OCI-LY1 (cell line): ENCODE data around the gene HTR3B.

Experiments used
- H2AFZ ChIP-seq: fragments of 200-600 bp; sonication (generic), shearing (Covaris generic); 2 replicates; pipeline ENCODE4 v1.6.0; 2014; ENCODE audit warnings: antibody characterized with exemption, mild to moderate bottlenecking, low read length
- H3F3A ChIP-seq: fragments of 200-600 bp; sonication (generic), shearing (Covaris generic); 2 replicates; pipeline ENCODE4 v1.6.0; 2014; ENCODE audit warnings: mild to moderate bottlenecking, antibody characterized with exemption, low read length, moderate library complexity; ENCODE audit not compliant: insufficient read depth
- H3K27ac ChIP-seq: fragments of 200-600 bp; sonication (generic); 2 replicates; pipeline ENCODE4 v1.5.1; 2014; ENCODE audit warnings: low read length, mixed run types, mild to moderate bottlenecking, low read depth; ENCODE audit not compliant: poor library complexity, severe bottlenecking
- H3K27me3 ChIP-seq: fragments of 200-600 bp; sonication (generic); 2 replicates; pipeline ENCODE4 v1.6.0; 2014; ENCODE audit warnings: antibody characterized with exemption, mild to moderate bottlenecking, low read length, moderate library complexity; ENCODE audit not compliant: insufficient read depth
- H3K36me3 ChIP-seq: fragments of 200-600 bp; sonication (generic); 2 replicates; pipeline ENCODE4 v1.6.1; 2014; ENCODE audit warnings: mild to moderate bottlenecking, antibody characterized with exemption, low read length, moderate library complexity, mixed read lengths; ENCODE audit not compliant: insufficient read depth
- H3K4me1 ChIP-seq: fragments of 200-600 bp; sonication (generic); 2 replicates; pipeline ENCODE4 v1.5.1; 2014; ENCODE audit warnings: mild to moderate bottlenecking, low read length, moderate library complexity; ENCODE audit not compliant: insufficient read depth, severe bottlenecking
- H3K4me2 ChIP-seq: fragments of 200-600 bp; sonication (generic), shearing (Covaris generic); 2 replicates; pipeline ENCODE4 v1.6.1; 2014; ENCODE audit warnings: low read length
- H3K4me3 ChIP-seq: fragments of 200-600 bp; sonication (generic); 2 replicates; pipeline ENCODE4 v1.5.1; 2014; ENCODE audit warnings: low read length, low read depth, mild to moderate bottlenecking, mixed read lengths; ENCODE audit not compliant: poor library complexity, severe bottlenecking
- H3K79me2 ChIP-seq: fragments of 200-600 bp; shearing (Covaris generic); 2 replicates; pipeline ENCODE4 v1.6.1; 2016; ENCODE audit warnings: mixed run types, low read length, mixed read lengths; ENCODE audit not compliant: insufficient read depth
- H3K9ac ChIP-seq: fragments of 200-600 bp; sonication (generic), shearing (Covaris generic); 2 replicates; pipeline ENCODE4 v1.6.1; 2014; ENCODE audit warnings: mild to moderate bottlenecking, low read length, mixed read lengths
- H3K9me2 ChIP-seq: fragments of 200-600 bp; sonication (generic), shearing (Covaris generic); 2 replicates; pipeline ENCODE4 v1.6.1; 2014; ENCODE audit warnings: low read depth, mild to moderate bottlenecking, low read length, mixed read lengths
- H3K9me3 ChIP-seq: fragments of 200-600 bp; shearing (Covaris generic); 2 replicates; pipeline ENCODE4 v1.6.1; 2014; ENCODE audit warnings: low read length, mixed read lengths
- H4K20me1 ChIP-seq: fragments of 200-600 bp; sonication (generic), shearing (Covaris generic); 2 replicates; pipeline ENCODE4 v1.6.0; 2016; ENCODE audit warnings: mild to moderate bottlenecking, low read length; ENCODE audit not compliant: insufficient read depth
- EZH2 ChIP-seq: fragments of 200-600 bp; sonication (generic), shearing (Covaris generic); IDR thresholded peaks from 2 replicates; pipeline ENCODE4 v1.8.0; 2017; ENCODE audit warnings: borderline replicate concordance, mixed run types, mild to moderate bottlenecking, antibody characterized with exemption, low read length, moderate library complexity, mixed read lengths
- TF ChIP-seq, protein P1 (sequence below): fragments of 200-600 bp; sonication (generic), shearing (Covaris generic); IDR thresholded peaks from 2 replicates; pipeline ENCODE4 v1.5.1; 2017; ENCODE audit warnings: mild to moderate bottlenecking, antibody characterized with exemption, low read length, moderate library complexity, mixed read lengths

The HTR3B gene

GRCh38 chr11:113952070-113952469 is 47.5 kb downstream of the HTR3B start:
- no peak overlapping the region for H3K4me3 ChIP-seq
- TF ChIP-seq, protein P1, sequence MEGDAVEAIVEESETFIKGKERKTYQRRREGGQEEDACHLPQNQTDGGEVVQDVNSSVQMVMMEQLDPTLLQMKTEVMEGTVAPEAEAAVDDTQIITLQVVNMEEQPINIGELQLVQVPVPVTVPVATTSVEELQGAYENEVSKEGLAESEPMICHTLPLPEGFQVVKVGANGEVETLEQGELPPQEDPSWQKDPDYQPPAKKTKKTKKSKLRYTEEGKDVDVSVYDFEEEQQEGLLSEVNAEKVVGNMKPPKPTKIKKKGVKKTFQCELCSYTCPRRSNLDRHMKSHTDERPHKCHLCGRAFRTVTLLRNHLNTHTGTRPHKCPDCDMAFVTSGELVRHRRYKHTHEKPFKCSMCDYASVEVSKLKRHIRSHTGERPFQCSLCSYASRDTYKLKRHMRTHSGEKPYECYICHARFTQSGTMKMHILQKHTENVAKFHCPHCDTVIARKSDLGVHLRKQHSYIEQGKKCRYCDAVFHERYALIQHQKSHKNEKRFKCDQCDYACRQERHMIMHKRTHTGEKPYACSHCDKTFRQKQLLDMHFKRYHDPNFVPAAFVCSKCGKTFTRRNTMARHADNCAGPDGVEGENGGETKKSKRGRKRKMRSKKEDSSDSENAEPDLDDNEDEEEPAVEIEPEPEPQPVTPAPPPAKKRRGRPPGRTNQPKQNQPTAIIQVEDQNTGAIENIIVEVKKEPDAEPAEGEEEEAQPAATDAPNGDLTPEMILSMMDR, result no peak
- TF ChIP-seq EZH2, result no peak

DNA sequence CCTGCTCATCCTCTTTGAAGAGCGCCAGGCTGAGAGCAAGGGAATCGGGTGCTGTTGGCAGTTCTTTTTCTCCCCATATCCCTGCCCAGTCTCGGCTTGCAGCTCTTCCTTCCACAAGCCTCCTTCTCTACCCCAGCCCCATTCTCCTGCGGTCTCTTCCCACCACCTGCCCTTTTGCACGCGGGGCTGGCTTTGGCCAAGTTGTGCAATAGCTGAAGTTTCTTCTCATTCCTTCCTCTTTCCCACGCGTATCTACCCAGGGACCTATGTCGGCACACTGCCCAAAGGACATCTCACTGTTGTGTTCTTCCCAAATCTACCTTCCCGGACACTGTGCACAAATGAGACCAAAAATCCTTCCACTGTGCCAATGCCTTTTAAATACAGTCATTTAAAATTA is 48.0 kb downstream of the HTR3B start:
- Histone ChIP-seq H3K9me2 (no peaks in the 10 kb centered on the region), H3K27ac (no peak overlapping the region), H2AFZ (no peak overlapping the region), H3K4me3 (no peak overlapping the region), H3K9me3 (no peaks in the 10 kb centered on the region), H4K20me1 (no peaks in the 10 kb centered on the region), H3K79me2 (no peaks in the 10 kb centered on the region), H3K9ac (no peak overlapping the region), H3F3A (no peaks in the 10 kb centered on the region), H3K4me2 (no peak overlapping the region), H3K27me3 (no peaks in the 10 kb centered on the region), H3K36me3 (no peaks in the 10 kb centered on the region), H3K4me1 (no peaks in the 10 kb centered on the region)
- TF ChIP-seq, protein P1, result no peak
- no peak for TF ChIP-seq EZH2

More at GRCh38 chr11:113952070-113952469, 47.5 kb downstream of the HTR3B start:
- H3F3A ChIP-seq, result no peaks in the 10 kb centered on the region
- H3K27ac ChIP-seq, result no peak overlapping the region
- H3K4me1 ChIP-seq, result no peaks in the 10 kb centered on the region
- no peaks in the 10 kb centered on the region for H3K36me3 ChIP-seq
- no peak overlapping the region for H2AFZ ChIP-seq
- H3K4me2 ChIP-seq, result no peak overlapping the region
- no peaks in the 10 kb centered on the region for H4K20me1 ChIP-seq
- no peaks in the 10 kb centered on the region for H3K9me3 ChIP-seq
- no peak overlapping the region for H3K9ac ChIP-seq
- no peaks in the 10 kb centered on the region for H3K27me3 ChIP-seq
- H3K79me2 ChIP-seq, result no peaks in the 10 kb centered on the region
- H3K9me2 ChIP-seq, result no peaks in the 10 kb centered on the region

- no peaks in the 10 kb centered on the region for H3K9me3 ChIP-seq
- no peaks in the 10 kb centered on the region for H3K9me2 ChIP-seq
- no peak overlapping the region for H2AFZ ChIP-seq
- no peak overlapping the region for H3K4me3 ChIP-seq
- H3K79me2 ChIP-seq, result no peaks in the 10 kb centered on the region
- H4K20me1 ChIP-seq, result no peaks in the 10 kb centered on the region
- H3K4me1 ChIP-seq, result no peaks in the 10 kb centered on the region
- no peak overlapping the region for H3K9ac ChIP-seq
- no peaks in the 10 kb centered on the region for H3K36me3 ChIP-seq
- H3K4me2 ChIP-seq, result no peak overlapping the region
- no peak overlapping the region for H3K27ac ChIP-seq
- TF ChIP-seq, protein P1, result no peak
- no peak for TF ChIP-seq EZH2
- H3F3A ChIP-seq, result no peaks in the 10 kb centered on the region
- H3K27me3 ChIP-seq, result no peaks in the 10 kb centered on the region
These were observed 49.6 kb downstream of the HTR3B start for GRCh38 chr11:113954235-113954634.
